ENCODE data around the gene SLC15A3.

SLC15A3 gene

DNA sequence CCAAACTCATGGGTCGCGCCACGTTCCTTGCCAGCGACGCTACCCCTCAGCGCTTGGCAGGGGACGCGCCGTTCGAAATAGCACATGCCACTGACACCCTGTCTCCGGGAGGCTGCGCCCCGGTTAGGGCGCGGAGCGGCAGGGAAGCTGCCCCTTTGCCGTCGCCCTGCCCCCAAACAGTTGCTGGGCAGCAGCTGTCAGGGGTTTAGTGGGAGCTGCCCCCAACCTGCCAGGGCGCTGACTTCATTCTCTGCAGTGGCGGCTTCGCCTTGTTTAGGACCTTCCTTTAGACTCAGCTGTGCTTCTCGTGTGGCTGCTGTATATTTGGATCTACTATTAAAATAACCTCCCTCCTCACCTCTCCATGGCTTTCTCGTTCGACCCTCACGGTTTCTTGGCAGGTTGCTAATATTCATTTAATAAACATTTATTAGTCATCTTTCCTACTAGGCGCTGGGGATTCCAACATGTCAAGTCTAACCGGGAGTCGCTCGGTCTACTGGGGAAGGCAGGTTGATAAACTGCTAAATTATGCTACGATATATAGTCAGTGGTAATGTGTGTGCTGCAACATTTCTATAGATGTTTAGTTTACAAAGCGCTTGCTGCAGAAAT, 37.2 kb downstream of the SLC15A3 start:
- Histone ChIP-seq H4K8ac (ENCODE audit: low read depth, low read length) (no peak overlapping the region), H2BK120ac (ENCODE audit: low read depth, low read length) (no peak overlapping the region)
- no CpG with 5 or more reads among the region's 31 CpGs for WGBS, 2 donors (ENCODE audit: extremely low coverage in 2 of 2, insufficient read length in 2 of 2, insufficient replicate concordance in 1 of 2)

GRCh38 chr11:60913793-60914632, 38.0 kb downstream of the SLC15A3 start, which contains the start of gene TMEM109:
TMEM109 (plus strand) TSS chr11:60914158; CDS start chr11:60919694, 5,536 bp downstream.
- DNase-seq (ENCODE audit: low spot score) = peak; percentile 93
- Histone ChIP-seq H3K4ac (ENCODE audit: low read length) (no peak within 1 kb of the TSS), H2AK5ac (ENCODE audit: low read depth, low read length) (peak within 1 kb of the TSS; percentile 54), H3K4me2 (ENCODE audit: insufficient read depth, low read length, poor library complexity, severe bottlenecking) (peak within 1 kb of the TSS; percentile 91), H2BK12ac (ENCODE audit: low read length) (peak within 1 kb of the TSS; percentile 79), H3K36me3 (replicated peaks in 1 of 2; ENCODE audit: control insufficient read depth in 2 of 2, insufficient read depth in 2 of 2, low read length in 2 of 2) (peaks cover 0 to 31% of the 10 kb centered on the region in 2 donors), H2BK120ac (ENCODE audit: low read depth, low read length) (no peak within 1 kb of the TSS), H3K79me1 (ENCODE audit: low read depth, low read length) (peaks cover 9% of the 10 kb centered on the region), H2AFZ (ENCODE audit: low read length) (peak within 1 kb of the TSS; percentile 97), H3K23ac (ENCODE audit: low read depth, low read length, poor library complexity) (peak within 1 kb of the TSS; percentile 66), H3K27ac (replicated peaks; ENCODE audit: low read length) (peak within 1 kb of the TSS; percentile 99), H3K9ac (ENCODE audit: low read depth, low read length, poor library complexity) (peak within 1 kb of the TSS; percentile 87), H2BK5ac (ENCODE audit: low read length) (peak within 1 kb of the TSS; percentile 79), H3K27me3 (ENCODE audit: control insufficient read depth in 3 of 3, insufficient read depth in 3 of 3, low read depth in 1 of 3, low read length in 3 of 3) (no peaks in the 10 kb centered on the region), H2BK15ac (ENCODE audit: low read length) (peak within 1 kb of the TSS; percentile 52), H3K4me1 (ENCODE audit: control insufficient read depth in 2 of 2, insufficient read depth in 1 of 2, low read depth in 1 of 2, low read length in 2 of 2) (peaks cover 21 to 22% of the 10 kb centered on the region in 2 donors), H4K8ac (ENCODE audit: low read depth, low read length) (peak within 1 kb of the TSS; percentile 33), H4K91ac (ENCODE audit: low read depth, low read length, poor library complexity) (peak within 1 kb of the TSS; percentile 1), H3K9me3 (replicated peaks in 1 of 2; ENCODE audit: control insufficient read depth in 2 of 2, insufficient read depth in 1 of 2, low read depth in 1 of 2, low read length in 2 of 2) (no peaks in the 10 kb centered on the region), H3K14ac (ENCODE audit: low read length) (peak within 1 kb of the TSS; percentile 67), H3K4me3 (ENCODE audit: low read length in 2 of 2) (peak within 1 kb of the TSS; percentile 82 to 88), H3K18ac (ENCODE audit: low read length) (peak within 1 kb of the TSS; percentile 97)
- WGBS, 2 donors (ENCODE audit: extremely low coverage in 2 of 2, insufficient read length in 2 of 2, insufficient replicate concordance in 1 of 2) = no CpG with 5 or more reads among the region's 70 CpGs

More for the DNA sequence above, 37.2 kb downstream of the SLC15A3 start:
- no peaks in the 10 kb centered on the region for H3K27me3 ChIP-seq (ENCODE audit: control insufficient read depth in 3 of 3, insufficient read depth in 3 of 3, low read depth in 1 of 3, low read length in 3 of 3)
- peak overlapping the region; percentile 87 for H3K18ac ChIP-seq (ENCODE audit: low read length)
- peak overlapping the region; percentile 91 for H3K4me2 ChIP-seq (ENCODE audit: insufficient read depth, low read length, poor library complexity, severe bottlenecking)
- peak overlapping the region; percentile 79 for H2BK5ac ChIP-seq (ENCODE audit: low read length)
- H3K4me1 ChIP-seq (ENCODE audit: control insufficient read depth in 2 of 2, insufficient read depth in 1 of 2, low read depth in 1 of 2, low read length in 2 of 2) = peaks cover 21 to 22% of the 10 kb centered on the region in 2 donors
- peak overlapping the region; percentile 54 for H2AK5ac ChIP-seq (ENCODE audit: low read depth, low read length)
- DNase-seq (ENCODE audit: low spot score) = no peak
- no peak overlapping the region for H3K4ac ChIP-seq (ENCODE audit: low read length)
- peaks cover 4 to 39% of the 10 kb centered on the region in 2 donors for H3K36me3 ChIP-seq (replicated peaks in 1 of 2; ENCODE audit: control insufficient read depth in 2 of 2, insufficient read depth in 2 of 2, low read length in 2 of 2)
- H3K9ac ChIP-seq (ENCODE audit: low read depth, low read length, poor library complexity) = peak overlapping the region; percentile 87
- H3K79me1 ChIP-seq (ENCODE audit: low read depth, low read length) = peaks cover 9% of the 10 kb centered on the region
- H3K4me3 ChIP-seq (ENCODE audit: low read length in 2 of 2) = peak overlapping the region; percentile 82 to 88
- peak overlapping the region; percentile 66 for H3K23ac ChIP-seq (ENCODE audit: low read depth, low read length, poor library complexity)
- H3K9me3 ChIP-seq (replicated peaks in 1 of 2; ENCODE audit: control insufficient read depth in 2 of 2, insufficient read depth in 1 of 2, low read depth in 1 of 2, low read length in 2 of 2) = no peaks in the 10 kb centered on the region
- peak overlapping the region; percentile 79 for H2BK12ac ChIP-seq (ENCODE audit: low read length)
- no peak overlapping the region for H4K91ac ChIP-seq (ENCODE audit: low read depth, low read length, poor library complexity)
- peak overlapping the region; percentile 99 for H3K27ac ChIP-seq (replicated peaks; ENCODE audit: low read length)
- no peak overlapping the region for H2BK15ac ChIP-seq (ENCODE audit: low read length)
- peak overlapping the region; percentile 97 for H2AFZ ChIP-seq (ENCODE audit: low read length)
- peak overlapping the region; percentile 67 for H3K14ac ChIP-seq (ENCODE audit: low read length)

- Histone ChIP-seq H3K9me3 (replicated peaks in 1 of 2; ENCODE audit: control insufficient read depth in 2 of 2, insufficient read depth in 1 of 2, low read depth in 1 of 2, low read length in 2 of 2) (no peaks in the 10 kb centered on the region), H2AFZ (ENCODE audit: low read length) (peak overlapping the region; percentile 97), H3K4me2 (ENCODE audit: insufficient read depth, low read length, poor library complexity, severe bottlenecking) (peak overlapping the region; percentile 19), H3K23ac (ENCODE audit: low read depth, low read length, poor library complexity) (no peak overlapping the region), H3K79me1 (ENCODE audit: low read depth, low read length) (peaks cover 7% of the 10 kb centered on the region), H2BK15ac (ENCODE audit: low read length) (no peak overlapping the region), H4K91ac (ENCODE audit: low read depth, low read length, poor library complexity) (peak overlapping the region; percentile 1), H3K14ac (ENCODE audit: low read length) (no peak overlapping the region), H2BK12ac (ENCODE audit: low read length) (peak overlapping the region; percentile 0), H2AK5ac (ENCODE audit: low read depth, low read length) (peak overlapping the region; percentile 38), H3K27ac (replicated peaks; ENCODE audit: low read length) (peak overlapping the region; percentile 99), H3K36me3 (replicated peaks in 1 of 2; ENCODE audit: control insufficient read depth in 2 of 2, insufficient read depth in 2 of 2, low read length in 2 of 2) (peaks cover 0 to 21% of the 10 kb centered on the region in 2 donors), H3K27me3 (ENCODE audit: control insufficient read depth in 3 of 3, insufficient read depth in 3 of 3, low read depth in 1 of 3, low read length in 3 of 3) (peaks cover 0 to 2% (median 0%) of the 10 kb centered on the region in 3 experiments), H2BK120ac (ENCODE audit: low read depth, low read length) (no peak overlapping the region), H3K9ac (ENCODE audit: low read depth, low read length, poor library complexity) (no peak overlapping the region), H3K4ac (ENCODE audit: low read length) (no peak overlapping the region), H3K18ac (ENCODE audit: low read length) (peak overlapping the region; percentile 11), H2BK5ac (ENCODE audit: low read length) (no peak overlapping the region), H3K4me3 (ENCODE audit: low read length in 2 of 2) (peak overlapping the region in 1 of 2 donors; percentile 82), H3K4me1 (ENCODE audit: control insufficient read depth in 2 of 2, insufficient read depth in 1 of 2, low read depth in 1 of 2, low read length in 2 of 2) (peaks cover 21 to 22% of the 10 kb centered on the region in 2 donors), H4K8ac (ENCODE audit: low read depth, low read length) (peak overlapping the region; percentile 24)
- DNase-seq (ENCODE audit: low spot score) = no peak
- WGBS, 2 donors (ENCODE audit: extremely low coverage in 2 of 2, insufficient read length in 2 of 2, insufficient replicate concordance in 1 of 2) = no CpG with 5 or more reads among the region's 22 CpGs
These were observed 39.0 kb downstream of the SLC15A3 start for GRCh38 chr11:60912851-60913528.

Measured in neuronal stem cell (in vitro differentiated cells).